ENCODE results near the gene ZNF619. TPM values are rescaled to one million over a fixed set of nuclear protein-coding genes. Genes with fewer than 3 reads are reported as not detected.

Gene ZNF619
- total RNA-seq, 4 donors from 2014 or later = 2.9 to 7.3 (median 4.0) TPM

- TF ChIP-seq CTCF (IDR thresholded peaks at IDR 0.05) = no peak
- DNase-seq (ENCODE audit: low spot score) = no peak
- no peak for ATAC-seq (ENCODE audit: low FRiP score)
These were observed 51.5 kb downstream of the ZNF619 start for GRCh38 chr3:40528426-40528825.

GRCh38 chr3:40532252-40532651 is 55.3 kb downstream of the ZNF619 start:
- DNase-seq (ENCODE audit: low spot score) = no peak
- TF ChIP-seq CTCF (IDR thresholded peaks at IDR 0.05) = no peak
- ATAC-seq (ENCODE audit: low FRiP score) = no peak

GRCh38 chr3:40534283-40534682 is 57.4 kb downstream of the ZNF619 start:
- no peak for DNase-seq (ENCODE audit: low spot score)
- no peak for TF ChIP-seq CTCF (IDR thresholded peaks at IDR 0.05)
- ATAC-seq (ENCODE audit: low FRiP score) = no peak

Small RNAs within 50 kb of the gene (small RNA-seq; reads per million reads assigned to genes)
- not detected for gene RNU5B-2P

Other genes with a start within 250 kb of the ZNF619 start
- 10 to 100 TPM; 27.4 to 45.6 (median 38.1) TPM for gene EIF1B, start 167.4 kb upstream of the ZNF619 start, total RNA-seq
- gene ENTPD3, start 89.9 kb upstream of the ZNF619 start, total RNA-seq = 1 to 10 TPM in 3 of 4 donors, under 1 TPM in 1; 0.84 to 6.0 (median 1.6) TPM
- gene RPL14, start 19.8 kb upstream of the ZNF619 start, total RNA-seq = 100 to 1,000 TPM; 320 to 423 (median 382) TPM
- 1 to 10 TPM; 1.6 to 4.1 (median 2.0) TPM for gene ZNF620, start 28.9 kb downstream of the ZNF619 start, total RNA-seq
- gene ZNF621, start 47.8 kb downstream of the ZNF619 start, total RNA-seq = 10 to 100 TPM; 12.2 to 26.8 (median 16.4) TPM